ENCODE data around the gene SYT1. TPM values are rescaled to one million over a fixed set of nuclear protein-coding genes. Genes with fewer than 3 reads are reported as not detected.

Gene SYT1
- polyA plus RNA-seq, 1 experiment, result 6.8 TPM

GRCh38 chr12:78887444-78887843 lies 22.9 kb downstream of the SYT1 start:
- no peak for TF ChIP-seq CTCF (IDR thresholded peaks at IDR 0.05; ENCODE audit: low read depth, low read length)
- H3K27me3 ChIP-seq (ENCODE audit: control insufficient read depth, insufficient read depth, low read length), result no peaks in the 10 kb centered on the region
- no peak for DNase-seq (ENCODE audit: low read depth, low spot score)
- no peak overlapping the region for H3K4me3 ChIP-seq (ENCODE audit: low read depth, low read length)
- CTCF ChIA-PET, result no interaction called here
- H3K9me3 ChIP-seq (ENCODE audit: control insufficient read depth, insufficient read depth, low read length), result no peaks in the 10 kb centered on the region
- POLR2A ChIA-PET, result no interaction called here
- no peak overlapping the region for H3K27ac ChIP-seq (ENCODE audit: low read depth, low read length)

GRCh38 chr12:78888568-78888967 lies 24.0 kb downstream of the SYT1 start:
- ChIA-PET POLR2A (no interaction called here), CTCF (no interaction called here)
- Histone ChIP-seq H3K9me3 (ENCODE audit: control insufficient read depth, insufficient read depth, low read length) (no peaks in the 10 kb centered on the region), H3K27me3 (ENCODE audit: control insufficient read depth, insufficient read depth, low read length) (no peaks in the 10 kb centered on the region), H3K4me3 (ENCODE audit: low read depth, low read length) (no peak overlapping the region), H3K27ac (ENCODE audit: low read depth, low read length) (no peak overlapping the region)
- no peak for DNase-seq (ENCODE audit: low read depth, low spot score)
- TF ChIP-seq CTCF (IDR thresholded peaks at IDR 0.05; ENCODE audit: low read depth, low read length), result no peak

- no peak overlapping the region for H3K4me3 ChIP-seq (ENCODE audit: low read depth, low read length)
- no peak for TF ChIP-seq CTCF (IDR thresholded peaks at IDR 0.05; ENCODE audit: low read depth, low read length)
- POLR2A ChIA-PET, result no interaction called here
- CTCF ChIA-PET, result no interaction called here
- no peaks in the 10 kb centered on the region for H3K9me3 ChIP-seq (ENCODE audit: control insufficient read depth, insufficient read depth, low read length)
- DNase-seq (ENCODE audit: low read depth, low spot score), result no peak
- H3K27ac ChIP-seq (ENCODE audit: low read depth, low read length), result no peak overlapping the region
- H3K27me3 ChIP-seq (ENCODE audit: control insufficient read depth, insufficient read depth, low read length), result no peaks in the 10 kb centered on the region
Observed at GRCh38 chr12:78891646-78892353, 27.2 kb downstream of the SYT1 start.

- POLR2A ChIA-PET, result no interaction called here
- no peak for TF ChIP-seq CTCF (IDR thresholded peaks at IDR 0.05; ENCODE audit: low read depth, low read length)
- CTCF ChIA-PET, result no interaction called here
- Histone ChIP-seq H3K4me3 (ENCODE audit: low read depth, low read length) (no peak overlapping the region), H3K9me3 (ENCODE audit: control insufficient read depth, insufficient read depth, low read length) (no peaks in the 10 kb centered on the region), H3K27me3 (ENCODE audit: control insufficient read depth, insufficient read depth, low read length) (no peaks in the 10 kb centered on the region), H3K27ac (ENCODE audit: low read depth, low read length) (no peak overlapping the region)
- DNase-seq (ENCODE audit: low read depth, low spot score), result no peak
Observed at GRCh38 chr12:78898416-78898815, 33.8 kb downstream of the SYT1 start.

GRCh38 chr12:78914859-78915331 lies 50.3 kb downstream of the SYT1 start:
- ChIA-PET POLR2A (no interaction called here), CTCF (no interaction called here)
- Histone ChIP-seq H3K4me3 (ENCODE audit: low read depth, low read length) (no peak overlapping the region), H3K9me3 (ENCODE audit: control insufficient read depth, insufficient read depth, low read length) (no peaks in the 10 kb centered on the region), H3K27ac (ENCODE audit: low read depth, low read length) (no peak overlapping the region), H3K27me3 (ENCODE audit: control insufficient read depth, insufficient read depth, low read length) (no peaks in the 10 kb centered on the region)
- no peak for DNase-seq (ENCODE audit: low read depth, low spot score)
- TF ChIP-seq CTCF (IDR thresholded peaks at IDR 0.05; ENCODE audit: low read depth, low read length), result no peak
